T-cell (primary cell): Measurements from ENCODE around the gene UBE3A. TPM values are rescaled to one million over a fixed set of nuclear protein-coding genes. Genes with fewer than 3 reads are reported as not detected.

ENCODE experiments used
- ATAC-seq, 4 experiments: fragments of 200-7000 bp in 3 of 4; fragments of 150-1000 bp in 1 of 4; cut with Tn5 transposase; replicated peaks in 1 of 4; 1 replicate in 3 of 4; 2 replicates in 1 of 4; pipeline ENCODE4 v1.10.0; 2021; ENCODE audit warnings: moderate library complexity in 3 of 4, mild to moderate bottlenecking in 2 of 4, moderate number of reproducible peaks in 1 of 4
- CTCF ChIA-PET, 2 donors: fragments of 300-600 bp; sonication (Branson Sonifier 250); formaldehyde crosslinking; loops; one replicate each; lab custom pipeline; 2022; ENCODE audit warnings: antibody characterized with exemption in 2 of 2; lab: Charles Lee
- POLR2A ChIA-PET, 2 donors: fragments of 300-600 bp; sonication (Branson Sonifier 250); formaldehyde crosslinking; loops; one replicate each; lab custom pipeline; 2022; ENCODE audit warnings: antibody characterized with exemption in 2 of 2; lab: Charles Lee
- DNase-seq, 35 experiments: peaks; one replicate each; pipeline versions ENCODE4 v3.0.0 to v3.0.0-alpha.2; 2013 to 2023
- H3K27ac ChIP-seq: one replicate; pipeline ENCODE4 v1.5.1; 2013; ENCODE audit warnings: low read length
- H3K27me3 ChIP-seq, 2 experiments: replicated peaks in 1 of 2; 1 replicate in 1 of 2; 2 replicates in 1 of 2; pipeline versions ENCODE4 v1.6.1 to v1.7.0; 2013; ENCODE audit warnings: low read length in 1 of 2, mixed read lengths in 1 of 2; ENCODE audit not compliant: control insufficient read depth in 2 of 2, insufficient read depth in 2 of 2; ENCODE audit errors: extremely low read depth in 1 of 2
- H3K36me3 ChIP-seq, 2 donors: 1 replicate in 1 of 2; 2 replicates in 1 of 2; pipeline versions ENCODE4 v1.6.1 to v1.7.0; 2013; ENCODE audit warnings: low read length in 1 of 2; ENCODE audit not compliant: control insufficient read depth in 2 of 2, insufficient read depth in 1 of 2; ENCODE audit errors: extremely low read depth in 1 of 2
- H3K4me1 ChIP-seq, 2 experiments: 1 replicate in 1 of 2; 2 replicates in 1 of 2; pipeline versions ENCODE4 v1.6.1 to v1.7.0; 2013; ENCODE audit warnings: low read length in 2 of 2, mixed read lengths in 1 of 2; ENCODE audit not compliant: insufficient read depth in 2 of 2, control insufficient read depth in 1 of 2; ENCODE audit errors: extremely low read depth in 1 of 2
- H3K4me3 ChIP-seq, 2 donors: 1 replicate in 1 of 2; 2 replicates in 1 of 2; pipeline versions ENCODE4 v1.5.1 to v1.7.0; 2013; ENCODE audit warnings: mild to moderate bottlenecking in 2 of 2, low read length in 1 of 2, moderate library complexity in 1 of 2; ENCODE audit not compliant: control insufficient read depth in 1 of 2; ENCODE audit errors: extremely low read depth in 1 of 2
- H3K9me3 ChIP-seq: 2 replicates; pipeline ENCODE4 v1.7.0; 2013
- H3K27ac Mint-ChIP-seq, 2 donors: one replicate each; pipeline ENCODE4 v1.8.0; 2020 to 2021; ENCODE audit warnings: mild to moderate bottlenecking in 2 of 2, mixed read lengths in 2 of 2
- H3K27me3 Mint-ChIP-seq, 2 donors: one replicate each; pipeline ENCODE4 v1.8.0; 2021 to 2022; ENCODE audit warnings: mixed read lengths in 2 of 2
- H3K36me3 Mint-ChIP-seq: one replicate; pipeline ENCODE4 v1.8.0; 2021; ENCODE audit warnings: mixed read lengths
- H3K4me1 Mint-ChIP-seq, 3 donors: one replicate each; pipeline ENCODE4 v1.8.0; 2020 to 2022; ENCODE audit warnings: mixed read lengths in 3 of 3, mild to moderate bottlenecking in 1 of 3
- H3K4me3 Mint-ChIP-seq, 3 donors: one replicate each; pipeline ENCODE4 v1.8.0; 2020 to 2022; ENCODE audit warnings: mild to moderate bottlenecking in 3 of 3, mixed read lengths in 3 of 3, moderate library complexity in 3 of 3
- H3K9me3 Mint-ChIP-seq, 3 donors: one replicate each; pipeline ENCODE4 v1.8.0; 2020 to 2022; ENCODE audit warnings: mixed read lengths in 3 of 3
- WGBS: methylation state at CpG from one replicate; pipeline ENCODE4 v1.1.5; 2013; ENCODE audit warnings: missing lambda C conversion rate; ENCODE audit not compliant: insufficient coverage; 5-methylcytosine and 5-hydroxymethylcytosine counted together
- total RNA-seq, 35 experiments: library from RNA in 6 of 35; stranded (reverse) in 6 of 35; fragments of 120-200 nt in 1 of 35; gene quantifications; one replicate each; pipeline versions ENCODE4 v1.2.1 to v1.2.4 and lab custom pipeline; 2013 to 2026

UBE3A gene
- total RNA-seq, 5 donors from 2014 or later (not counting 1 experiment from before 2014, with no cell fraction given), result 115 to 119 (median 118) TPM

DNA sequence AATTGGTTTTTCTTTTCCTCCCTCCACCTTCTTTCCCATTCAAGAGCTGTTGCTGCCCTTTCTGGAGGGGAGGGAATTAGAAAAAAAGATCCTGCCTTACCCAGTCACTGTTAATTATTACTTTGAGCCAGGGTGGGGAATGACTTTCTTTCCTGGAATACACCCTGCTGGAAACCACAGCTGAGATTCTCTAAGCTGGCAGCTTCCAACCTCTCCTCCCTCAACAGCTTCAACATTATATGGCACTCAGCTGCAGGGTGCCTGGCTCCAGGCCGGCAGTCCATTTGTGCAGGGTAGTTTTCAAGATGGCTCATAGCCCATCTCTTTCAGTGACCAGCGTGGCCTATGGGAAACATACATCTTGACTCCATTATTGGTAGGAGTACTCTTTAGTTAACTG is 105.8 kb downstream of the UBE3A start:
- Histone ChIP-seq H3K4me3 (no peak overlapping the region), H3K36me3 (peaks cover 0 to 11% of the 10 kb centered on the region in 2 donors), H3K9me3 (peaks cover 3% of the 10 kb centered on the region), H3K27me3 (no peaks in the 10 kb centered on the region), H3K27ac (no peak overlapping the region), H3K4me1 (no peaks in the 10 kb centered on the region)
- H3K4me1 Mint-ChIP-seq, result peaks cover 0 to 2% (median 0%) of the 10 kb centered on the region in 3 donors
- H3K27me3 Mint-ChIP-seq, result no peaks in the 10 kb centered on the region
- ATAC-seq (no peak), DNase-seq (no peak)
- ChIA-PET POLR2A (interaction anchor here in 1 of 2 donors (0.6 kb wide), 1 partner anchor 8 kb away, joined by 3 read pairs; no protein-coding TSS in a partner anchor), CTCF (no interaction called here)
- peaks cover 9 to 24% (median 18%) of the 10 kb centered on the region in 3 donors for H3K9me3 Mint-ChIP-seq
- H3K4me3 Mint-ChIP-seq, result no peak overlapping the region
- H3K36me3 Mint-ChIP-seq, result peaks cover 71% of the 10 kb centered on the region
- no CpG with 5 or more reads among the region's 2 CpGs for WGBS
- H3K27ac Mint-ChIP-seq, result no peak overlapping the region

- peaks cover 11 to 25% (median 23%) of the 10 kb centered on the region in 3 donors for H3K9me3 Mint-ChIP-seq
- peaks cover 0 to 6% of the 10 kb centered on the region in 2 donors for H3K36me3 ChIP-seq
- H3K27ac ChIP-seq, result no peak overlapping the region
- no peaks in the 10 kb centered on the region for H3K27me3 ChIP-seq
- ChIA-PET POLR2A (no interaction called here), CTCF (no interaction called here)
- H3K4me3 ChIP-seq, result no peak overlapping the region
- no peak overlapping the region for H3K27ac Mint-ChIP-seq
- peaks cover 3% of the 10 kb centered on the region for H3K9me3 ChIP-seq
- ATAC-seq, result no peak
- no peak overlapping the region for H3K4me3 Mint-ChIP-seq
- DNase-seq, result no peak
- no peaks in the 10 kb centered on the region for H3K27me3 Mint-ChIP-seq
- peaks cover 0 to 2% (median 0%) of the 10 kb centered on the region in 3 donors for H3K4me1 Mint-ChIP-seq
- no peaks in the 10 kb centered on the region for H3K4me1 ChIP-seq
- WGBS, result 60% methylated on average over 1 of the region's 2 CpGs
- H3K36me3 Mint-ChIP-seq, result peaks cover 70% of the 10 kb centered on the region
Observed at GRCh38 chr15:25332306-25332705, 106.5 kb downstream of the UBE3A start.

GRCh38 chr15:25331860-25332259 is 107.0 kb downstream of the UBE3A start:
- WGBS, result no CpG with 5 or more reads among the region's 2 CpGs
- no peak overlapping the region for H3K27ac ChIP-seq
- H3K36me3 ChIP-seq, result peaks cover 0 to 4% of the 10 kb centered on the region in 2 donors
- H3K9me3 Mint-ChIP-seq, result peaks cover 11 to 25% (median 24%) of the 10 kb centered on the region in 3 donors
- H3K4me1 Mint-ChIP-seq, result peaks cover 0 to 2% (median 2%) of the 10 kb centered on the region in 3 donors
- no peaks in the 10 kb centered on the region for H3K4me1 ChIP-seq
- peaks cover 3% of the 10 kb centered on the region for H3K9me3 ChIP-seq
- H3K4me3 Mint-ChIP-seq, result no peak overlapping the region
- no peak overlapping the region for H3K4me3 ChIP-seq
- DNase-seq (no peak), ATAC-seq (no peak)
- no peak overlapping the region for H3K27ac Mint-ChIP-seq
- peaks cover 70% of the 10 kb centered on the region for H3K36me3 Mint-ChIP-seq
- H3K27me3 ChIP-seq, result no peaks in the 10 kb centered on the region
- no peaks in the 10 kb centered on the region for H3K27me3 Mint-ChIP-seq
- CTCF ChIA-PET, result no interaction called here
- POLR2A ChIA-PET, result no interaction called here

DNA sequence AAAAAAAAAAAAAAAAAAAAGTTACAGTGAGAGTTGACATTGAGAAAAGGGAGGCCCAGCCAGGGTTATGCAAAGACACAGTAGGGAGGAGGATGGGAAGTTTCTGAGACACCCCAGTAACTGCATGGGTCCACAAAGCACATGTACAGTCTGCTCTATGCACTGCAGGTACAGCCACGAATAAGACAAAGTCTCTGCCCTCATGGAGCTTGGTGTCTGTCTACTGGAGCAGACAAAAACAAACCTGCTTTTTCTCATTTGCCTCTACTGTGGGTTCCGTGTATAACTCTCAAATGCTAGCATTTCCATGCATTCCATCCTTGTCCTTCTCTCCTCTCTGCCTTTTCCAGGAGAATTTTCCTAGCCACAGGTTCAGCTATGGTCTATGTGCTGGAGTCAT is 107.4 kb downstream of the UBE3A start:
- H3K9me3 Mint-ChIP-seq, result peaks cover 11 to 25% (median 24%) of the 10 kb centered on the region in 3 donors
- POLR2A ChIA-PET, result no interaction called here

GRCh38 chr15:25329696-25330095 is 109.1 kb downstream of the UBE3A start:
- H3K9me3 Mint-ChIP-seq, result peaks cover 4 to 15% (median 13%) of the 10 kb centered on the region in 3 donors
- H3K4me3 Mint-ChIP-seq, result no peak overlapping the region
- peaks cover 68% of the 10 kb centered on the region for H3K36me3 Mint-ChIP-seq
- Histone ChIP-seq H3K4me3 (no peak overlapping the region), H3K27ac (no peak overlapping the region), H3K36me3 (peaks cover 0 to 3% of the 10 kb centered on the region in 2 donors), H3K27me3 (no peaks in the 10 kb centered on the region), H3K9me3 (peaks cover 2% of the 10 kb centered on the region), H3K4me1 (no peaks in the 10 kb centered on the region)
- H3K4me1 Mint-ChIP-seq, result peaks cover 0 to 6% (median 2%) of the 10 kb centered on the region in 3 donors
- DNase-seq, result no peak
- H3K27ac Mint-ChIP-seq, result no peak overlapping the region
- POLR2A ChIA-PET, result interaction anchor here in 1 of 2 donors (0.7 kb wide), 1 partner anchor 1017 kb away, joined by 4 read pairs; no protein-coding TSS in a partner anchor
- CTCF ChIA-PET, result no interaction called here
- ATAC-seq, result no peak
- WGBS, result no CpG with 5 or more reads among the region's 2 CpGs
- H3K27me3 Mint-ChIP-seq, result no peaks in the 10 kb centered on the region

More for the DNA sequence above, 107.4 kb downstream of the UBE3A start:
- Mint-ChIP-seq H3K4me1 (peaks cover 0 to 6% (median 2%) of the 10 kb centered on the region in 3 donors), H3K4me3 (no peak overlapping the region), H3K36me3 (peaks cover 70% of the 10 kb centered on the region), H3K27me3 (no peaks in the 10 kb centered on the region), H3K27ac (no peak overlapping the region)
- H3K27me3 ChIP-seq, result no peaks in the 10 kb centered on the region
- H3K27ac ChIP-seq, result no peak overlapping the region
- no peak for ATAC-seq
- CTCF ChIA-PET, result no interaction called here
- no peak overlapping the region for H3K4me3 ChIP-seq
- WGBS, result 100% methylated on average over 2 of the region's 2 CpGs
- H3K9me3 ChIP-seq, result peaks cover 3% of the 10 kb centered on the region
- no peak for DNase-seq
- H3K4me1 ChIP-seq, result no peaks in the 10 kb centered on the region
- H3K36me3 ChIP-seq, result peaks cover 0 to 4% of the 10 kb centered on the region in 2 donors

- Mint-ChIP-seq H3K27ac (no peak overlapping the region), H3K4me3 (no peak overlapping the region)
- CTCF ChIA-PET, result no interaction called here
Observed at GRCh38 chr15:25327686-25328085, 111.1 kb downstream of the UBE3A start.

More at GRCh38 chr15:25327686-25328085, 111.1 kb downstream of the UBE3A start:
- Histone ChIP-seq H3K4me3 (no peak overlapping the region), H3K27ac (no peak overlapping the region), H3K4me1 (no peaks in the 10 kb centered on the region), H3K9me3 (no peaks in the 10 kb centered on the region), H3K36me3 (no peaks in the 10 kb centered on the region), H3K27me3 (no peaks in the 10 kb centered on the region)
- Mint-ChIP-seq H3K4me1 (peaks cover 0 to 6% (median 2%) of the 10 kb centered on the region in 3 donors), H3K9me3 (peaks cover 12 to 25% (median 24%) of the 10 kb centered on the region in 3 donors), H3K36me3 (peaks cover 71% of the 10 kb centered on the region), H3K27me3 (no peaks in the 10 kb centered on the region)
- 93% methylated on average over 2 of the region's 5 CpGs for WGBS
- DNase-seq (no peak), ATAC-seq (no peak)
- POLR2A ChIA-PET, result no interaction called here
